Rectal smooth muscle tissue (tissue), 1 donor: Measurements from ENCODE around the gene MED23.

Source experiments
- H3K27ac ChIP-seq: one replicate; pipeline ENCODE4 v1.7.0; 2013; ENCODE audit warnings: low read depth, low read length, inconsistent platforms
- H3K27me3 ChIP-seq: one replicate; pipeline ENCODE4 v1.7.0; 2013; ENCODE audit warnings: low read length; ENCODE audit not compliant: control insufficient read depth, insufficient read depth
- H3K36me3 ChIP-seq: one replicate; pipeline ENCODE4 v1.7.0; 2013; ENCODE audit warnings: low read length; ENCODE audit not compliant: control insufficient read depth, insufficient read depth
- H3K4me1 ChIP-seq: one replicate; pipeline ENCODE4 v1.7.0; 2013; ENCODE audit warnings: low read length; ENCODE audit not compliant: control insufficient read depth, insufficient read depth
- H3K4me3 ChIP-seq: one replicate; pipeline ENCODE4 v1.7.0; 2013; ENCODE audit warnings: low read length
- H3K9ac ChIP-seq: one replicate; pipeline ENCODE4 v1.7.0; 2013; ENCODE audit warnings: low read length

The MED23 gene

DNA sequence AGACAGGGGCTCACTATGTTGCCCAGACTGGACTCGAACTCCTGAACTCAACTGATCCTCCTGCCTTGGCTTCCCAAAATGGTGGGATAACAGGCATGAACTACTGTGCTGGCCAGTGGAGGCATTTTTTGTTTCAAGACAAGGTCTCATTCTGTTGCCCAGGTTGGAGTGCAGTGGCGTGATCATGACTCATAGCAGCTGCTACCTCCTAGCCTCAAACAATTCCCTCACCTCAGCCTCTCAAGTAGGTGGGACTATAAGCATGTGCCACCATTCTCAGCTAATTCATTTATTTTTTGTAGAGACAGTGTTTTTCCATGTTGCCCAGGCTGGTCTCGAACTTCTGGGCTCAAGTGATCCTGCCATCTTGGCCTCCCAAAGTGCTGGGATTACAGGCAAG, 26.3 kb upstream of the MED23 start:
- Histone ChIP-seq H3K36me3 (no peaks in the 10 kb centered on the region), H3K27ac (no peak overlapping the region), H3K9ac (no peak overlapping the region), H3K4me1 (no peaks in the 10 kb centered on the region), H3K4me3 (no peak overlapping the region), H3K27me3 (no peaks in the 10 kb centered on the region)

DNA sequence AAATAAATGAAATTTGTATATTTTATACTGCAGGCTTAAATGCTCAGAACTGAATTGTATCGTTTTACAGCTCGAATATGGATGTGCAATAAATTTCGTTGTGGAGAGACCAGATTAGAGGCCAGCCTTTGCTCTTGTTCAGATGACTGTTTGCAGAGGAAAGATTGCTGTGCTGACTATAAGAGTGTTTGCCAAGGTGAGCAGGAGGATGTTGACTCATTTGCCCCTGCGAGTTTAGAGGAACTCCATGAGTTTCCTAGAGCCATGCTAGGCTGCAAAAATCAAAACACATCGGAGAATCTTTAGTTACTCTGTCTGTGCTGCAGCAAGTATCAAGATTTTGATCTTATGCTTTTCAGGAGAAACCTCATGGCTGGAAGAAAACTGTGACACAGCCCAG, 24.4 kb upstream of the MED23 start:
- Histone ChIP-seq H3K4me3 (no peak overlapping the region), H3K27me3 (no peaks in the 10 kb centered on the region), H3K36me3 (no peaks in the 10 kb centered on the region), H3K27ac (no peak overlapping the region), H3K4me1 (no peaks in the 10 kb centered on the region), H3K9ac (no peak overlapping the region)

DNA sequence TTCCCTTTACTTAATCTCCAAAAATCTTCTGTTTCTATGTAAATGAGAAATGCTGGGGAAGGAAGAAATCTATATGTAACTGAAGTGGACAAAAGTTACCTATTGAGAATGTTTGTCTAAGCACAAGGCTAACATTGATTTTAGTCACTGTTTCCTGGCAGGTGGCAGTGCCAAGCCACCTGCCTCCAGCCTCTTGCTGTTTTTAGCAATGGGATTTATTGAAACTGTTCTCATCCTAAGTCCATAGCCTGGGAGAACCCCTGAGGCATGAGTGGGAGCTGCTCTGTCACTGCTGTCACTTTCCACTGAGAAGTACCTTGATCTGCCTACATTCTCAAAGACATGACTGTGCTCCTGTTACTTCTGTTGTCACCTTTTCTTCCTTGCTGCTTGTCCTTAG, 23.7 kb upstream of the MED23 start:
- H3K36me3 ChIP-seq, result no peaks in the 10 kb centered on the region
- no peak overlapping the region for H3K4me3 ChIP-seq
- no peak overlapping the region for H3K27ac ChIP-seq
- no peak overlapping the region for H3K9ac ChIP-seq
- H3K4me1 ChIP-seq, result no peaks in the 10 kb centered on the region
- no peaks in the 10 kb centered on the region for H3K27me3 ChIP-seq

DNA sequence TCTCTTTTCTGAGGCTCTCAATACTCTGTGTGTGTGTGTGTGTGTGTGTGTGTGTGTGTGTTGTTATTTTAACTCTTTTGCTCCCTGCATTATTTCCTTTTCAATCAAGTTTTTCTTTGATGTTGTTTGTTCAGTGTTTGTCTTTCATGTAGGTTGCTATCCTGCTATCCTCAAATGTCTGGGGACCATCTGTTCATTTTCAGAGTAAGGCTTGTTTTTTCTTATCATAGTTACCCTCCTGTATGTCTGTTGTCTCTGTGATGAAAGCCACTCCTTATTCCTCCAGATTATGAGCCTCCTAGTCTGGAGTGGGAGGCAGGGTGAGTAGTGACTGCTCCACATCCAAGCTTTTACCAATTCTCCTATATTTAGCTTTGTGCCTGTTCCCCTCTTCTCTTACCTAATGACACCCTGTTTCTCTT, 18.2 kb upstream of the MED23 start:
- no peak overlapping the region for H3K27ac ChIP-seq
- H3K4me1 ChIP-seq, result no peaks in the 10 kb centered on the region
- no peak overlapping the region for H3K4me3 ChIP-seq
- H3K27me3 ChIP-seq, result no peaks in the 10 kb centered on the region
- H3K9ac ChIP-seq, result no peak overlapping the region
- H3K36me3 ChIP-seq, result no peaks in the 10 kb centered on the region

DNA sequence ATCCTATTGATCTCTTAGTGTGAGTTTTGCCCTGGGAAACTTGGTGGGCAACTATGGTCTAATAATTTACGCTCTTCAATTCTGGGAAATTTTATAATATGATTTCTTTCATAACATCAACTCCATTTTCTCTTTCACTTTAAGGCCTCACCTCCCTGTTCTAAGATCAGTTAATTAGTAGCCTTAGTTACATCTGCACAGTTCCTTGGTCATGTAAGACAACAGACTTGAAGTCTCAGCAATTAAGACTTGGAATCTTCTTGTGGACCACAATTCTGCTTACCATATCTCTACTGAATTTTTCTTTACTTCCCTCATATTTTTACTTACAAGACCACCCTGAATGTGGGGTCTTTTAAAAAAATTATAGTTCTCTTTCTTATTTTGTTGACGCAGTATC, 17.8 kb upstream of the MED23 start:
- Histone ChIP-seq H3K9ac (no peak overlapping the region), H3K4me1 (no peaks in the 10 kb centered on the region), H3K4me3 (no peak overlapping the region), H3K27me3 (no peaks in the 10 kb centered on the region), H3K27ac (no peak overlapping the region), H3K36me3 (no peaks in the 10 kb centered on the region)

DNA sequence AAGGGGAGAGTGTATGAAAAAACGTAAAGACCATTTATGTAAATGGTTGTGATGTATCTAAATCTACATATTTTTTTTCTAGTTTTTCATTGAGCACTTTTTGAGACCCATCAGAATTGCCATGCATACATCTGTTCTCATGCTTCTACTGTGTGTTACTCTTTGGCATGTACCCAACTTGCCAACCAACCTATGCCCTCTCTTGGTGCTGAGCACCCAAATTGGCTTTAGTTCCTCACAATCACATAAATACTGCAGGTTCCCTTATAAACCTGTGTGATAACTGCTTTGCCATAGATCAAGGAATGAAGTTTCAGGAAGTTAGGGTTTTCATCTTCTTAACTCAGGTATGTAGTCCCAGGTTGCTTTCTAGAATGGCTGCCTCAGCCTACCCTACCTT, 16.9 kb upstream of the MED23 start:
- Histone ChIP-seq H3K4me3 (no peak overlapping the region), H3K9ac (no peak overlapping the region), H3K4me1 (no peaks in the 10 kb centered on the region), H3K27me3 (no peaks in the 10 kb centered on the region), H3K36me3 (no peaks in the 10 kb centered on the region), H3K27ac (no peak overlapping the region)

DNA sequence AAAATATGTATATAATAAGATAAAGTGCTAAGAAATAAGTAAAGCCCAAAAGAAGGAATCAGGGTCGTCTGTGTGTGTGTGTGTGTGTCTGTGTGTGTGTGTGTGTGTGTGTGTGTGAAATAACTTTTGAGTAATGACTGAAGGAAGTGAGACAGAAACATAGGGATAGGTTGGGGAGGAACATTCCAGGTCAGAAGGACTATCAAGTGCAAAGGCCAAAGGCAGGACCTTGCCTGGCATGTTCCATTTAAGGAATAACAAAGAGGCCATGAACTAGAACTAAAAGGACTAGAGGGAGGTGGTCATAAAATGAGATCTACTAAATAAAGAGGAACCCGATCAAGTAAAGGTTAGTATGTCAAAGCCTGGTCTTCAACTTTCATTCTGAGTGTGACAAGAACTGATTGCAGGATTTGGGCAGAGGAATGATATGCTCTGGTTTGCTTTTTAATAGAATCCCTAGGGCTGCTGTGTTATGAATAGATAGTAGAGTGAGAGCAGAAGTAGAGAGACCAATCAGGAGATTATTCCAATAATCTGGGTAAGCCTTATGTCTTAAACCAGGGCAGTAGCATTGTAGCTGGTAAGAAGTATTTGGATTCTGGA, 15.9 kb upstream of the MED23 start:
- H3K4me1 ChIP-seq, result no peaks in the 10 kb centered on the region
- no peak overlapping the region for H3K9ac ChIP-seq

DNA sequence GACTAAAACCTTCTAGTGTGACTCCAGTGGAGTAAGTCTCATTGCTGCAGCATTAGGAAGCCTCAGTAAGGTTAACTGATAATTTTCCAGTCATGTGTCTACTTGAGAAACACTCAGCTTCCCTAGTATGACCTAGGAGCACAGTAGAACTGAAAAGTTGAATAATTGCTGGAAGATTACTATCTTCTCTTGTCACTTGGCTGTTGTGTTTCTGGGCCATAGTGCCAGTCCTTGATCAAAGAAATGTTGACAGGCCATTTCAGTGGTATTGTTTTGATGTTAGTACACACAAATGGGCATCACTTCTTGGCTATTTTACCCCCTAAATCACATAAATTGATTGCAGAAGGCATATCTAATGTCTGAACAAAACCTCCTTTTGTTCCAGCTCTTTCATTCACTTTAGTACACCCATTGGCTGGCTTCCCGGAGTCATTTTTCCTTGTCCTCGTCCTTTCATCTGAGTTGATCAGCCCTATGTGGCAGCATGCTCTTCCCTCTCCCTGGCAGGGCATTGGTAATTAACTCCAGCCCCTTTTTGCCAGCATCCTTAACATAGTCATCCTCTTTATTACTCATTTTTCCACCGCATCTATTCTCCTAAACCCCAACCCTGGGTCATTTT, 15.1 kb upstream of the MED23 start:
- no peak overlapping the region for H3K27ac ChIP-seq
- H3K4me3 ChIP-seq, result no peak overlapping the region
- H3K9ac ChIP-seq, result no peak overlapping the region
- H3K4me1 ChIP-seq, result no peaks in the 10 kb centered on the region
- H3K27me3 ChIP-seq, result no peaks in the 10 kb centered on the region
- H3K36me3 ChIP-seq, result no peaks in the 10 kb centered on the region

More for the DNA sequence above, 15.9 kb upstream of the MED23 start:
- Histone ChIP-seq H3K36me3 (no peaks in the 10 kb centered on the region), H3K27ac (no peak overlapping the region), H3K4me3 (no peak overlapping the region), H3K27me3 (no peaks in the 10 kb centered on the region)

DNA sequence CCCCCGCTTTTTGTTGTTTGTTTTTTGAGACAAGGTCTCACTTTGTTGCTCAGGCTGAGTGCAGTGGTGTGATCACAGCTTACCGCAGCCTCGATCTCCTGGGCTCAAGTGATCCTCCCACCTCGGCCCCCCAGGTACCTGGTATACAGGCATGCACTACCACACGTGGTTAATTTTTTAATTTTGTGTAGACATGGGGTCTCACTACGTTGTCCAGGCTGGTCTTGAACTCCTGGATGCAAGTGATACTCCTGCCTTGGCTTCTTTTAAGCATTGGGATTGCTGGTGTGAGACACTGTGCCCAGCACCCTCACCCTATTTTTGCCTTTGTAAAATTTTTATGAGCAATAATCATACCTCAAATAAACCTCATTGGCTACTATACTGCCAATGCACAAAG, 14.5 kb upstream of the MED23 start:
- Histone ChIP-seq H3K27ac (no peak overlapping the region), H3K9ac (no peak overlapping the region), H3K4me1 (no peaks in the 10 kb centered on the region), H3K27me3 (no peaks in the 10 kb centered on the region), H3K4me3 (no peak overlapping the region), H3K36me3 (no peaks in the 10 kb centered on the region)

DNA sequence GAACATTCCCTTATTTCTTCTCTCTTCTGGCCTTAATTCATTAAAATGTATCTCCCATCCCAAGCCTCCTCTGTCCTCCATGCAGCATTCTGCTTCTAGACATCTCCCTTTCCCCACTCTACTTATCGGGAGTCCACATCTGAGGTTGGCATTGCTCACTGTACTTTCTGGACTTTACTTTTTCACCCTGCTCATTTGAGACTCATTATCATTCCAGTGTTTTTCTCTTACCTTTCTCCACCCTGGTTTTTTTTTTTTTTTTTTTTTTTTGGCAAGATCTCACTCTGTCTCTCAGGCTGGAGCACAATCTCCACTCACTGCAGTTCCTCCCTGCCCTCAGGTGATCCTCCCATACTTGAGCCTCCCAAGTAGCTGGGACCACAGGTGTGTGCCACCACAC, 13.5 kb upstream of the MED23 start:
- no peaks in the 10 kb centered on the region for H3K36me3 ChIP-seq

DNA sequence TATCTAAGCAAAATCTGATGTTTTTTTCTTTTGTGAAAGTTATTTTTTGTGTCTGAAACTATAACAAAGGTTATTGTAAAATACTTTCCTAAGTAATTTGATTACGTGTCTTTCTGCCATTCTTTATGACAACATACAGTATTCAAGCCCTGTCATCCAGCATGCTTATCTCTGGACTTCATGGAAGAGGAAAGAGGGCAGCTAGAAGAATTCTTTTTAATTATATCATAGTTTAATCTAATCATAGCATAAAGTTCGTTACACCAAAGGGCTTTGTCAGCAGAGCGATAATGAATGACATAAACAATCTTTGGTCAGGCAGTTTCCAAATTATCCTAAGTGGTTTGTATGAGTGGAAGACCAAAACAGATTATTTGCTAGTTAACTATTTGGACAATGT, 12.5 kb upstream of the MED23 start:
- no peaks in the 10 kb centered on the region for H3K27me3 ChIP-seq
- no peak overlapping the region for H3K27ac ChIP-seq
- no peak overlapping the region for H3K9ac ChIP-seq
- no peaks in the 10 kb centered on the region for H3K4me1 ChIP-seq
- H3K4me3 ChIP-seq, result no peak overlapping the region
- H3K36me3 ChIP-seq, result no peaks in the 10 kb centered on the region

More for the DNA sequence above, 13.5 kb upstream of the MED23 start:
- H3K27me3 ChIP-seq, result no peaks in the 10 kb centered on the region
- H3K4me1 ChIP-seq, result no peaks in the 10 kb centered on the region
- H3K27ac ChIP-seq, result no peak overlapping the region
- H3K4me3 ChIP-seq, result no peak overlapping the region
- no peak overlapping the region for H3K9ac ChIP-seq

DNA sequence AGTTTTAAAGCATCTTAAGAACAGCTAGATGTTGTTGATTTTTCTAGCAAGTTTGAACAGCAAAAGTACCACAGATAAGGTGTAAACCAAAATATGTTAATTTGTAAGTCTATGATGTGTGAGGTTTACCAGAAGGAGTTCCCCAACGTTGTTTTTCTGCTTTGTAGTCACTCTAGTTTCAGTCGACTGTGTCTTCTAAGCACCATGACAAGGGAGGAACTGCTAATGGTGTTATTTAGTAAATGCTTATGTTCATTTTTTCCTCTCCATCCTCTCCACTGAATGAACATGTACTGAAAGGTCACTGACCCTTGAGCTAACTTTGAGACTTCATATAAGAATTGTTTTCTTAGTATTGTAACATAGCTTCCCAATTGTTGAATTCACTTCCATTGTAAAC, 12.1 kb upstream of the MED23 start:
- no peaks in the 10 kb centered on the region for H3K27me3 ChIP-seq
- H3K4me1 ChIP-seq, result no peaks in the 10 kb centered on the region
- no peak overlapping the region for H3K4me3 ChIP-seq
- H3K36me3 ChIP-seq, result no peaks in the 10 kb centered on the region
- no peak overlapping the region for H3K9ac ChIP-seq
- no peak overlapping the region for H3K27ac ChIP-seq

DNA sequence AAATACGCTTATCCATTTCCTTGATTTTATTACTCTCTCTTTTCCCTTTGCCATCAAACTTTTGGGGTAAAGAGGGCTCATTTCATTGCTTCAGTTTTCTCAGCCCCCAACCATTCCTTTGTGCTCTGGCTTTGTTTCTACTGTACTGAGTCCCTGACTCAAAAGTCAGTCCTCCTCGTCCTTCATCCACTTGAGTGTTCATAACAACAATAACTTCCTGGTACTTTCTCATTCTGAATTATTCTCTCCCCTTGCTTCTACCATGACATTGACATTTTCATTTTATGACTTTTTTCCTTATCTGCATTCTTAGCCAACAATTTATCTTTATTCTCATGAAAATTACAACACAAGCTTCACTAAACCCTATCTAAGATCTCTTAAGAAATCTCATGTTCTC, 10.0 kb upstream of the MED23 start:
- no peaks in the 10 kb centered on the region for H3K4me1 ChIP-seq
- H3K36me3 ChIP-seq, result no peaks in the 10 kb centered on the region
- H3K9ac ChIP-seq, result no peak overlapping the region
- H3K27me3 ChIP-seq, result no peaks in the 10 kb centered on the region
- H3K4me3 ChIP-seq, result no peak overlapping the region
- no peak overlapping the region for H3K27ac ChIP-seq
